ENCODE data around the gene PRR29. TPM values are rescaled to one million over a fixed set of nuclear protein-coding genes. Genes with fewer than 3 reads are reported as not detected.

Gene PRR29
- total RNA-seq, 4 donors from 2014 or later: 0.23 to 1.1 (median 0.57) TPM; not detected in 1

DNA sequence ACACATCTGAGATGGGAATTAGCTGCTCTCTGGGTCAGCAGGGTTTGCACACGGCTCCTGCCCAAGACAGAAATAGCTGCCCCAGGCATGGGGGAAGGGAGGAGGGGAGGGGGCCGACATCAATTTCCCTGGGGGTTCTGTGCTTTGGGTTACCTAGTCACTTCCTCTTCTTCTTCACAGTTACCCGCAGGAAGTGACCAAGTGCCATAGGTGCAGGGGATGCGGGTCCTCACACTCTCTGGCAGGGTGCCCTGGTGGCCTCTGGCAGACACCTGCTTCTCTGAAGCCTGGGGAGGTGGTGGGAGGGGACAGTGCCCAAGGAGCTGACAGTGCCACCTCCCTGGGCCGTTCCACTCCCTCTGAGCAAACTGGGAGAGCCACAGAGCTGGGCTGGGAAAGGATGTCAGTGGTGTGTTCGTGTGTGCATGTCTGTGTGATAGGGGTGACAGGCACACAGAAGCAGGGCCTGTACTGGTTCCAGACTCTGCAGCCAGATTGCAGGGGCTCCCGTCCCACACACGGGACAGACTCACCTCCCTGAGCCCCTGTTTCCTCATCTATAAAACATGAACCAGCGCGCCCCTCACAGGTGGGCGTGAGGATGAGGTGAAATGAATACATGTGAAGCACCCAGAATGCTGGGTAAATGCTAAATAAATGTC lies 43.6 kb upstream of the PRR29 start:
- H3K27me3 ChIP-seq: peaks cover 28% of the 10 kb centered on the region
- WGBS, 2 donors (ENCODE audit: low coverage in 1 of 2): 68% methylated on average over 11 of the region's 11 CpGs; no CpG with 5 or more reads in 1 of the 2 donors
- H3K4me3 ChIP-seq: no peak overlapping the region
- no peaks in the 10 kb centered on the region for H3K4me1 ChIP-seq
- H3K27ac ChIP-seq: no peak overlapping the region
- no peak for ATAC-seq
- TF ChIP-seq CTCF (IDR thresholded peaks at IDR 0.05) (no peak), EP300 (IDR thresholded peaks at IDR 0.05) (no peak), POLR2A (IDR thresholded peaks at IDR 0.05) (no peak), POLR2AphosphoS5 (IDR thresholded peaks at IDR 0.05) (no peak)
- H3K36me3 ChIP-seq: no peaks in the 10 kb centered on the region
- H3K9me3 ChIP-seq: no peaks in the 10 kb centered on the region

GRCh38 chr17:63955232-63955631 lies 42.9 kb upstream of the PRR29 start:
- ATAC-seq: no peak
- H3K27me3 ChIP-seq: peaks cover 21% of the 10 kb centered on the region
- H3K27ac ChIP-seq: no peak overlapping the region
- no peaks in the 10 kb centered on the region for H3K36me3 ChIP-seq
- no peaks in the 10 kb centered on the region for H3K4me1 ChIP-seq
- H3K9me3 ChIP-seq: no peaks in the 10 kb centered on the region
- H3K4me3 ChIP-seq: no peak overlapping the region
- no peak for TF ChIP-seq POLR2A (IDR thresholded peaks at IDR 0.05)
- TF ChIP-seq POLR2AphosphoS5 (IDR thresholded peaks at IDR 0.05): no peak
- no peak for TF ChIP-seq CTCF (IDR thresholded peaks at IDR 0.05)
- 60 to 100% methylated on average over 2 to 4 of the region's 11 CpGs for WGBS, 2 donors (ENCODE audit: low coverage in 1 of 2)

- ATAC-seq: no peak
- H3K9me3 ChIP-seq: no peaks in the 10 kb centered on the region
- H3K4me1 ChIP-seq: peaks cover 0 to 4% (median 0%) of the 10 kb centered on the region in 3 donors
- no peak overlapping the region for H3K4me3 ChIP-seq
- no peak overlapping the region for H3K27ac ChIP-seq
- H3K36me3 ChIP-seq: no peaks in the 10 kb centered on the region
- TF ChIP-seq CTCF (IDR thresholded peaks at IDR 0.05) (no peak), EP300 (IDR thresholded peaks at IDR 0.05) (no peak), POLR2A (IDR thresholded peaks at IDR 0.05) (no peak), POLR2AphosphoS5 (IDR thresholded peaks at IDR 0.05) (no peak)
- WGBS, 2 donors (ENCODE audit: low coverage in 1 of 2): 80 to 100% methylated on average over 1 to 2 of the region's 4 CpGs
- H3K27me3 ChIP-seq: peaks cover 15% of the 10 kb centered on the region
Observed at GRCh38 chr17:63955791-63956190, 42.4 kb upstream of the PRR29 start.

GRCh38 chr17:63956296-63956920 lies 41.7 kb upstream of the PRR29 start:
- H3K36me3 ChIP-seq: no peaks in the 10 kb centered on the region
- H3K27ac ChIP-seq: no peak overlapping the region
- peaks cover 11% of the 10 kb centered on the region for H3K27me3 ChIP-seq
- TF ChIP-seq POLR2A (IDR thresholded peaks at IDR 0.05) (no peak), EP300 (IDR thresholded peaks at IDR 0.05) (no peak), CTCF (IDR thresholded peaks at IDR 0.05) (no peak), POLR2AphosphoS5 (IDR thresholded peaks at IDR 0.05) (no peak)
- peaks cover 0 to 10% (median 0%) of the 10 kb centered on the region in 3 donors for H3K4me1 ChIP-seq
- H3K4me3 ChIP-seq: no peak overlapping the region
- no peak for ATAC-seq
- no peaks in the 10 kb centered on the region for H3K9me3 ChIP-seq
- WGBS, 2 donors (ENCODE audit: low coverage in 1 of 2): 91% methylated on average over 5 of the region's 5 CpGs; no CpG with 5 or more reads in 1 of the 2 donors

- H3K27me3 ChIP-seq: peaks cover 6% of the 10 kb centered on the region
- no peak for ATAC-seq
- H3K4me1 ChIP-seq: peaks cover 0 to 25% (median 0%) of the 10 kb centered on the region in 3 donors
- no peak overlapping the region for H3K4me3 ChIP-seq
- peak overlapping the region in 1 of 4 donors; percentile 10 for H3K27ac ChIP-seq
- no peak for TF ChIP-seq EP300 (IDR thresholded peaks at IDR 0.05)
- no peak for TF ChIP-seq POLR2A (IDR thresholded peaks at IDR 0.05)
- H3K36me3 ChIP-seq: no peaks in the 10 kb centered on the region
- no peaks in the 10 kb centered on the region for H3K9me3 ChIP-seq
- no CpG with 5 or more reads among the region's 9 CpGs for WGBS, 2 donors (ENCODE audit: low coverage in 1 of 2)
Observed at GRCh38 chr17:63960006-63960405, 38.1 kb upstream of the PRR29 start.
